Dendritic cell treated with granulocyte-macrophage colony-stimulating factor and Interleukin-4, amounts not matched to agents 40 ng/mL and 50 ng/mL, for 4 days (primary cell): ENCODE measurements around the gene WNT7A.

Source experiments
- H3K27ac Mint-ChIP-seq: one replicate; pipeline ENCODE4 v1.8.0; 2022; ENCODE audit warnings: mild to moderate bottlenecking, mixed read lengths
- H3K27me3 Mint-ChIP-seq: one replicate; pipeline ENCODE4 v1.8.0; 2022; ENCODE audit warnings: mild to moderate bottlenecking, mixed read lengths
- H3K36me3 Mint-ChIP-seq: one replicate; pipeline ENCODE4 v1.8.0; 2022; ENCODE audit warnings: low read depth, mixed read lengths
- H3K4me1 Mint-ChIP-seq: one replicate; pipeline ENCODE4 v1.8.0; 2022; ENCODE audit warnings: low read depth, mixed read lengths
- H3K4me3 Mint-ChIP-seq: one replicate; pipeline ENCODE4 v1.8.0; 2022; ENCODE audit warnings: mild to moderate bottlenecking, moderate library complexity, mixed read lengths
- H3K9me3 Mint-ChIP-seq: one replicate; pipeline ENCODE4 v1.8.0; 2022; ENCODE audit warnings: mixed read lengths
- intact Hi-C: fragments of 100-400 bp; cut with micrococcal nuclease; formaldehyde crosslinking; loops from one replicate; pipeline ENCODE4 v1.15.0; 2022

WNT7A gene

GRCh38 chr3:13841826-13842225 lies 38.0 kb downstream of the WNT7A start:
- intact Hi-C loops: no loop called here
- no peaks in the 10 kb centered on the region for H3K27me3 Mint-ChIP-seq
- H3K4me1 Mint-ChIP-seq: no peaks in the 10 kb centered on the region

GRCh38 chr3:13841141-13841540 lies 38.7 kb downstream of the WNT7A start:
- H3K27ac Mint-ChIP-seq: no peak overlapping the region
- H3K9me3 Mint-ChIP-seq: no peaks in the 10 kb centered on the region
- H3K4me3 Mint-ChIP-seq: no peak overlapping the region
- H3K36me3 Mint-ChIP-seq: no peaks in the 10 kb centered on the region
- H3K4me1 Mint-ChIP-seq: no peaks in the 10 kb centered on the region
- H3K27me3 Mint-ChIP-seq: no peaks in the 10 kb centered on the region
- intact Hi-C loops: no loop called here

More at GRCh38 chr3:13841826-13842225, 38.0 kb downstream of the WNT7A start:
- Mint-ChIP-seq H3K4me3 (no peak overlapping the region), H3K9me3 (no peaks in the 10 kb centered on the region), H3K36me3 (no peaks in the 10 kb centered on the region), H3K27ac (no peak overlapping the region)

- intact Hi-C loops: no loop called here
- H3K4me1 Mint-ChIP-seq: no peaks in the 10 kb centered on the region
- H3K4me3 Mint-ChIP-seq: no peak overlapping the region
- H3K27ac Mint-ChIP-seq: no peak overlapping the region
- H3K9me3 Mint-ChIP-seq: no peaks in the 10 kb centered on the region
- no peaks in the 10 kb centered on the region for H3K27me3 Mint-ChIP-seq
- H3K36me3 Mint-ChIP-seq: no peaks in the 10 kb centered on the region
Measured at GRCh38 chr3:13840456-13840855, 39.4 kb downstream of the WNT7A start.

GRCh38 chr3:13839726-13840340 lies 40.0 kb downstream of the WNT7A start:
- no peaks in the 10 kb centered on the region for H3K9me3 Mint-ChIP-seq
- no peaks in the 10 kb centered on the region for H3K27me3 Mint-ChIP-seq
- no peak overlapping the region for H3K4me3 Mint-ChIP-seq
- H3K4me1 Mint-ChIP-seq: no peaks in the 10 kb centered on the region
- intact Hi-C loops: no loop called here
- H3K36me3 Mint-ChIP-seq: no peaks in the 10 kb centered on the region
- H3K27ac Mint-ChIP-seq: no peak overlapping the region

GRCh38 chr3:13839253-13839652 lies 40.6 kb downstream of the WNT7A start:
- H3K27me3 Mint-ChIP-seq: no peaks in the 10 kb centered on the region
- H3K27ac Mint-ChIP-seq: no peak overlapping the region
- H3K36me3 Mint-ChIP-seq: no peaks in the 10 kb centered on the region
- no peak overlapping the region for H3K4me3 Mint-ChIP-seq
- intact Hi-C loops: no loop called here
- no peaks in the 10 kb centered on the region for H3K9me3 Mint-ChIP-seq
- H3K4me1 Mint-ChIP-seq: no peaks in the 10 kb centered on the region

GRCh38 chr3:13838421-13838820 lies 41.5 kb downstream of the WNT7A start:
- no peaks in the 10 kb centered on the region for H3K27me3 Mint-ChIP-seq
- H3K36me3 Mint-ChIP-seq: no peaks in the 10 kb centered on the region
- H3K27ac Mint-ChIP-seq: no peak overlapping the region
- no peak overlapping the region for H3K4me3 Mint-ChIP-seq
- H3K9me3 Mint-ChIP-seq: no peaks in the 10 kb centered on the region
- H3K4me1 Mint-ChIP-seq: no peaks in the 10 kb centered on the region
- intact Hi-C loops: no loop called here

GRCh38 chr3:13837751-13838150 lies 42.1 kb downstream of the WNT7A start:
- Mint-ChIP-seq H3K9me3 (no peaks in the 10 kb centered on the region), H3K4me1 (no peaks in the 10 kb centered on the region), H3K36me3 (no peaks in the 10 kb centered on the region), H3K27me3 (peaks cover 3% of the 10 kb centered on the region), H3K4me3 (no peak overlapping the region), H3K27ac (no peak overlapping the region)
- intact Hi-C loops: no loop called here

GRCh38 chr3:13836658-13837587 lies 42.9 kb downstream of the WNT7A start:
- Mint-ChIP-seq H3K27ac (no peak overlapping the region), H3K4me3 (no peak overlapping the region), H3K9me3 (peaks cover 8% of the 10 kb centered on the region), H3K27me3 (peaks cover 5% of the 10 kb centered on the region), H3K4me1 (no peaks in the 10 kb centered on the region), H3K36me3 (no peaks in the 10 kb centered on the region)
- intact Hi-C loops: no loop called here

GRCh38 chr3:13835246-13835645 lies 44.6 kb downstream of the WNT7A start:
- Mint-ChIP-seq H3K9me3 (peaks cover 10% of the 10 kb centered on the region), H3K4me1 (no peaks in the 10 kb centered on the region), H3K4me3 (no peak overlapping the region), H3K27me3 (peaks cover 5% of the 10 kb centered on the region), H3K27ac (no peak overlapping the region), H3K36me3 (no peaks in the 10 kb centered on the region)
- intact Hi-C loops: no loop called here

- H3K27me3 Mint-ChIP-seq: peaks cover 5% of the 10 kb centered on the region
- intact Hi-C loops: no loop called here
- no peak overlapping the region for H3K4me3 Mint-ChIP-seq
- H3K27ac Mint-ChIP-seq: no peak overlapping the region
- no peaks in the 10 kb centered on the region for H3K36me3 Mint-ChIP-seq
- H3K9me3 Mint-ChIP-seq: peaks cover 10% of the 10 kb centered on the region
- H3K4me1 Mint-ChIP-seq: no peaks in the 10 kb centered on the region
Measured at GRCh38 chr3:13834258-13835035, 45.4 kb downstream of the WNT7A start.

GRCh38 chr3:13833506-13834257 lies 46.2 kb downstream of the WNT7A start:
- no peak overlapping the region for H3K4me3 Mint-ChIP-seq
- peaks cover 10% of the 10 kb centered on the region for H3K9me3 Mint-ChIP-seq
- H3K27me3 Mint-ChIP-seq: peaks cover 5% of the 10 kb centered on the region
- intact Hi-C loops: no loop called here
- no peak overlapping the region for H3K27ac Mint-ChIP-seq
- H3K36me3 Mint-ChIP-seq: no peaks in the 10 kb centered on the region
- no peaks in the 10 kb centered on the region for H3K4me1 Mint-ChIP-seq

- H3K36me3 Mint-ChIP-seq: no peaks in the 10 kb centered on the region
- no peak overlapping the region for H3K27ac Mint-ChIP-seq
- no peaks in the 10 kb centered on the region for H3K4me1 Mint-ChIP-seq
- H3K4me3 Mint-ChIP-seq: no peak overlapping the region
- peaks cover 10% of the 10 kb centered on the region for H3K9me3 Mint-ChIP-seq
- intact Hi-C loops: no loop called here
- peaks cover 5% of the 10 kb centered on the region for H3K27me3 Mint-ChIP-seq
Measured at GRCh38 chr3:13832130-13832529, 47.7 kb downstream of the WNT7A start.

GRCh38 chr3:13831386-13831996 lies 48.4 kb downstream of the WNT7A start:
- peaks cover 10% of the 10 kb centered on the region for H3K9me3 Mint-ChIP-seq
- H3K27me3 Mint-ChIP-seq: peaks cover 5% of the 10 kb centered on the region
- H3K4me3 Mint-ChIP-seq: no peak overlapping the region
- intact Hi-C loops: no loop called here
- no peaks in the 10 kb centered on the region for H3K4me1 Mint-ChIP-seq
- H3K36me3 Mint-ChIP-seq: no peaks in the 10 kb centered on the region
- H3K27ac Mint-ChIP-seq: no peak overlapping the region
